GM06990 (cell line): ENCODE data around the gene HSPA4L.

Experiments used
- DNase-seq: peaks from one replicate; pipeline ENCODE4 v3.0.0-alpha.2; 2011; ENCODE audit not compliant: insufficient read length; ENCODE audit errors: extremely low read depth
- H3K27me3 ChIP-seq: replicated peaks from 2 replicates; pipeline ENCODE4 v1.6.0; 2011; ENCODE audit warnings: low read length; ENCODE audit not compliant: control insufficient read depth, insufficient read depth
- H3K36me3 ChIP-seq: 2 replicates; pipeline ENCODE4 v1.5.1; 2011; ENCODE audit warnings: low read length; ENCODE audit not compliant: control insufficient read depth, insufficient read depth
- H3K4me3 ChIP-seq: replicated peaks from 2 replicates; pipeline ENCODE4 v1.5.1; 2011; ENCODE audit warnings: low read depth, mild to moderate bottlenecking, control low read depth, low read length
- TF ChIP-seq, protein P1 (sequence below): IDR thresholded peaks from 2 replicates; pipeline ENCODE4 v1.5.1; 2011; ENCODE audit warnings: low read length, control low read depth, mild to moderate bottlenecking, inconsistent platforms; ENCODE audit not compliant: insufficient read depth, poor library complexity, severe bottlenecking

Gene HSPA4L

DNA sequence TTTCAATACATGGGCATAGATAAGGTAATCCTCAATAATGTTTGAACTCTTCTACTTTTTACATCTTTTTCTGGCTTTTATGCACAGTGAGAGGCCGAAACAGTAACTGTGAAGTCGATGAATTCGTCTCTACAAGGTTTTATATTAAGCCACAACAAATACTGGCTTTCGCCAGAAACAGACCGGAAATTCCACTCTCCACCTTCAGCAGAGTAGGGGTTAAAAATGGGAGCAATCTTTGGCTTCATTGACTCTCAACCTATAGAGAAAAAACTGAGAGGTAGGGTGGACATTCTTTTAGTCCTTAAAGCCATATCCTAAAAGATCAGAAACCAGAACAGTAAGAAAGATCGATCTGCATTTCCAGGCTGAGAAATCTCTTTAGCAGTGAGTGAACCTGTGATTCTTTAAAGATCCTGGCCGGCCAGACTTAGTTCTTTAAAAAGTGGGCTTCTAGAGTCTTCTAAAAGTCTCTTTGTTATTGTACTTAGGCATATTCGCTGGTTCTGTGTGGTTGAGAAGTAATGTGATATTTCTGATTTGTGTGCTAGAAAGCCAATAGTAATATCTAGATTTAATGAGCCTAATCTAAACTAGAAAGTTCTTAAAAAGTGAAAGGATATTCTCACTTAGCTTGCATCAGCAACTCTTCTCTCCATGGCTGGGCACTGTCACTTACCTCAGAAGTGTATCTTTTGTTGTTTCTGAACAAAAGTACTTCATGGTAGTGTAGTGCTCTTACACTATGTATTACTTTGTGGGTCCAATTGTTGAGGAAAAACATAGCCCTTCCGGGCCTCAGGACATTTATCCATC lies 2.0 kb downstream of the HSPA4L start:
- Histone ChIP-seq H3K27me3 (no peaks in the 10 kb centered on the region), H3K4me3 (peak overlapping the region; percentile 92), H3K36me3 (no peaks in the 10 kb centered on the region)
- TF ChIP-seq, protein P1, sequence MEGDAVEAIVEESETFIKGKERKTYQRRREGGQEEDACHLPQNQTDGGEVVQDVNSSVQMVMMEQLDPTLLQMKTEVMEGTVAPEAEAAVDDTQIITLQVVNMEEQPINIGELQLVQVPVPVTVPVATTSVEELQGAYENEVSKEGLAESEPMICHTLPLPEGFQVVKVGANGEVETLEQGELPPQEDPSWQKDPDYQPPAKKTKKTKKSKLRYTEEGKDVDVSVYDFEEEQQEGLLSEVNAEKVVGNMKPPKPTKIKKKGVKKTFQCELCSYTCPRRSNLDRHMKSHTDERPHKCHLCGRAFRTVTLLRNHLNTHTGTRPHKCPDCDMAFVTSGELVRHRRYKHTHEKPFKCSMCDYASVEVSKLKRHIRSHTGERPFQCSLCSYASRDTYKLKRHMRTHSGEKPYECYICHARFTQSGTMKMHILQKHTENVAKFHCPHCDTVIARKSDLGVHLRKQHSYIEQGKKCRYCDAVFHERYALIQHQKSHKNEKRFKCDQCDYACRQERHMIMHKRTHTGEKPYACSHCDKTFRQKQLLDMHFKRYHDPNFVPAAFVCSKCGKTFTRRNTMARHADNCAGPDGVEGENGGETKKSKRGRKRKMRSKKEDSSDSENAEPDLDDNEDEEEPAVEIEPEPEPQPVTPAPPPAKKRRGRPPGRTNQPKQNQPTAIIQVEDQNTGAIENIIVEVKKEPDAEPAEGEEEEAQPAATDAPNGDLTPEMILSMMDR: no peak
- DNase-seq: no peak

DNA sequence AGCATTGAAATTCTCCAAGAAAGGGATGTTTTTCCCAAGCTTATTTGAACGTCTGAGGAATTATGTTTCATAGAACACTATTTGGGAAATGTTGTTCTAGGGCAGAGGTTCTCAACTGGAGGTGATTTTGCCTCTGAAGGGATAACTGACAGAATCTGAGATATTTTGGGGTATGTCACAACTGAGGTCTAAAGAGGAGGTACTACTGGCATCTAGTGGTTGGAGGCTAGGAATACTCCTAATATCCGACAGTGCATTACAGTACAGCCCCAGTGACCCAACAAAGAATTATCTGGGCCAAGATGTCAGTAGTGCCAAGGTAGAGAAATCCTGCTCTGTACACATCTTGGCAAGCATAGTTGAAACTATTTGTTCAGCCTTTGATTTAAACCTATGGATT lies 6.4 kb downstream of the HSPA4L start:
- Histone ChIP-seq H3K4me3 (no peak overlapping the region), H3K36me3 (no peaks in the 10 kb centered on the region), H3K27me3 (no peaks in the 10 kb centered on the region)
- TF ChIP-seq, protein P1: peak; percentile 30
- no peak for DNase-seq

GRCh38 chr4:127791391-127791790 lies 9.3 kb downstream of the HSPA4L start:
- no peaks in the 10 kb centered on the region for H3K36me3 ChIP-seq
- no peak overlapping the region for H3K4me3 ChIP-seq
- TF ChIP-seq, protein P1: no peak
- no peaks in the 10 kb centered on the region for H3K27me3 ChIP-seq
- no peak for DNase-seq

- TF ChIP-seq, protein P1: no peak
- Histone ChIP-seq H3K4me3 (no peak overlapping the region), H3K27me3 (no peaks in the 10 kb centered on the region), H3K36me3 (no peaks in the 10 kb centered on the region)
- no peak for DNase-seq
Observed at GRCh38 chr4:127793528-127793927, 11.4 kb downstream of the HSPA4L start.

- no peak overlapping the region for H3K4me3 ChIP-seq
- H3K27me3 ChIP-seq: no peaks in the 10 kb centered on the region
- H3K36me3 ChIP-seq: no peaks in the 10 kb centered on the region
- DNase-seq: no peak
- TF ChIP-seq, protein P1: no peak
Observed at GRCh38 chr4:127799711-127800110, 17.6 kb downstream of the HSPA4L start.
